Upper lobe of left lung (tissue), 4 donors: ENCODE measurements around the gene SLC35F3.

Source experiments
- CTCF ChIP-seq, 6 experiments: fragments of 450-650 bp in 4 of 6; fragments of 200-600 bp in 2 of 6; sonication (generic) in 2 of 6; IDR thresholded peaks; one replicate each; pipeline ENCODE4 v1.5.1; 2016 to 2019; ENCODE audit warnings: antibody characterized with exemption in 6 of 6
- EP300 ChIP-seq, 4 donors: sonication (generic); formaldehyde crosslinking; IDR thresholded peaks; one replicate each; pipeline ENCODE4 v1.5.1; 2017; ENCODE audit warnings: antibody characterized with exemption in 4 of 4, control low read depth in 2 of 4
- POLR2A ChIP-seq, 4 donors: fragments of 450-650 bp; IDR thresholded peaks; one replicate each; pipeline ENCODE4 v1.5.1; 2016 to 2017; ENCODE audit warnings: antibody characterized with exemption in 4 of 4, mild to moderate bottlenecking in 2 of 4
- POLR2AphosphoS5 ChIP-seq, 2 donors: sonication (generic); formaldehyde crosslinking; IDR thresholded peaks; one replicate each; pipeline ENCODE4 v1.5.1; 2017; ENCODE audit warnings: antibody characterized with exemption in 2 of 2

GRCh38 chr1:234000557-234001041 lies 96.1 kb downstream of the SLC35F3 start:
- TF ChIP-seq CTCF (IDR thresholded peaks at IDR 0.05) (no peak), POLR2A (IDR thresholded peaks at IDR 0.05) (no peak), POLR2AphosphoS5 (IDR thresholded peaks at IDR 0.05) (no peak), EP300 (IDR thresholded peaks at IDR 0.05) (no peak)
